Epidermal melanocyte (primary cell): ENCODE results near the gene MIER3.
"Not testable (repeated sequence)": the region's sequence is repeated elsewhere in the genome, so short reads cannot be mapped to it uniquely, and the experiment has no call there.

Experiments
- DNase-seq: peaks from one replicate; pipeline ENCODE4 v3.0.0; 2011; ENCODE audit warnings: low spot score; ENCODE audit not compliant: insufficient read length

MIER3 gene

GRCh38 chr5:56951946-56952691 is at the start of gene MIER3:
Gene MIER3 (minus strand): TSS chr5:56952123. CDS start chr5:56952102, 21 bp downstream.
- peak; percentile 66 for DNase-seq

- DNase-seq = no peak
These were observed 43.7 kb upstream of the MIER3 start for GRCh38 chr5:56995596-56995995.

- no peak for DNase-seq
These were observed 41.3 kb upstream of the MIER3 start for GRCh38 chr5:56993241-56993640.

- no peak for DNase-seq
These were observed 37.8 kb upstream of the MIER3 start for GRCh38 chr5:56989676-56990075.

- DNase-seq = no peak
These were observed 36.6 kb upstream of the MIER3 start for GRCh38 chr5:56988490-56988889.

- no peak for DNase-seq
These were observed 35.2 kb upstream of the MIER3 start for GRCh38 chr5:56987171-56987570.

GRCh38 chr5:56986626-56986947 is 34.7 kb upstream of the MIER3 start:
- DNase-seq = no peak

- no peak for DNase-seq
These were observed 34.2 kb upstream of the MIER3 start for GRCh38 chr5:56985936-56986625.

- DNase-seq = no peak
These were observed 32.5 kb upstream of the MIER3 start for GRCh38 chr5:56984445-56984844.

- no peak for DNase-seq
These were observed 31.9 kb upstream of the MIER3 start for GRCh38 chr5:56983593-56984361.

GRCh38 chr5:56981548-56982315 is 29.8 kb upstream of the MIER3 start:
- no peak for DNase-seq

- no peak for DNase-seq
These were observed 28.0 kb upstream of the MIER3 start for GRCh38 chr5:56979968-56980367.

GRCh38 chr5:56979526-56979925 is 27.6 kb upstream of the MIER3 start:
- DNase-seq = not testable (repeated sequence)

GRCh38 chr5:56977822-56978221 is 25.9 kb upstream of the MIER3 start:
- no peak for DNase-seq

GRCh38 chr5:56977021-56977420 is 25.1 kb upstream of the MIER3 start:
- no peak for DNase-seq

GRCh38 chr5:56974241-56974640 is 22.3 kb upstream of the MIER3 start:
- no peak for DNase-seq

GRCh38 chr5:56973473-56973872 is 21.6 kb upstream of the MIER3 start:
- no peak for DNase-seq

GRCh38 chr5:56971275-56971674 is 19.4 kb upstream of the MIER3 start:
- no peak for DNase-seq

- no peak for DNase-seq
These were observed 12.2 kb upstream of the MIER3 start for GRCh38 chr5:56964173-56964572.

- no peak for DNase-seq
These were observed 11.3 kb upstream of the MIER3 start for GRCh38 chr5:56963246-56963645.

- DNase-seq = no peak
These were observed 10.4 kb upstream of the MIER3 start for GRCh38 chr5:56962286-56962685.

GRCh38 chr5:56961746-56962145 is 9.8 kb upstream of the MIER3 start:
- DNase-seq = no peak
